GM19324 (cell line): ENCODE measurements around the gene HS6ST1.
"Not testable (repeated sequence)": the region's sequence is repeated elsewhere in the genome, so short reads cannot be mapped to it uniquely, and the experiment has no call there.

Source experiments
- ATAC-seq: cut with Tn5 transposase; IDR thresholded peaks from one replicate; pipeline ENCODE4 v1.9.1; 2021; ENCODE audit warnings: mild to moderate bottlenecking, moderate library complexity; ENCODE audit not compliant: unreplicated experiment, low FRiP score

Gene HS6ST1

DNA sequence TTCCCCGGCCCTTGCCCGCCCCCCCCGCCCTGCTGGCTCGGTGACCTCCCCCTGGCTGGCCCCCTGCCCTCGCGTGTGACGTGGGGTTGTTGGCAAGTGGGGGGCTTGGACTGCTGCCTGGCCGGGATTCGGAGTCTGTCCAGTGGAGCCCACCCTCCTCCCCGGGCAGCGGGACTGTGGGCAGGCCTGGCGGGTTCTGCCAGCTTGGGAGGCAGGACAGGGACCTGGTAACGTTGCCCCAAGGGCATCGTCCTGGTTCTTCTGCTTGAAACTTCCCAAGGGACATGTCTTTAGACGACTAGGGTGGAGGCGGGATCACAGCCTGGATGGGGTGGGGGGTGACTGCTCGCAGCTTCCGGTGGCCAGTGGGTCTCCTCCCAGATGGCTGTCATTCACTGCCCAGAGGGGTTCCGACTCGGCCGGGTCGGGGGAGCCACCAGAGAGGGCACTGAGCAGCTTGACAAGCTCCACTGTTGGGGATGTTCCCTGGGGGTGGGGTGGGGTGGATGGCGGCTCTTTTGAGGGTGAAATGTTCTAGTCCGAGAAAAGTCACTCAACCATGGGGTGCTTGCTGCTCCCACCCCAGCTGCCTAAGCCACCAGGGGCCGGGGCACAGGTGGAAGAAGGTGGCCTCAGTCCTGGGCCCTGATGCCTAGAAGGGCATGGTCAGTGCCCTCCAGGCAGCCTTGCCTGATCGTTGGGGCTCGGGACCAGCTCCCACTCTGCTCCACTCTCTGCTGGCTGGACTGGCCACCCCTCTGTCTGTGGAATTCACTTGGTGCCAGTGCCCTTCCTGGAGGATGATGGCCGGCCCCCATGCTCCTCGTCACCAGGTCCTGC, 4.3 kb upstream of the HS6ST1 start:
- no peak for ATAC-seq

DNA sequence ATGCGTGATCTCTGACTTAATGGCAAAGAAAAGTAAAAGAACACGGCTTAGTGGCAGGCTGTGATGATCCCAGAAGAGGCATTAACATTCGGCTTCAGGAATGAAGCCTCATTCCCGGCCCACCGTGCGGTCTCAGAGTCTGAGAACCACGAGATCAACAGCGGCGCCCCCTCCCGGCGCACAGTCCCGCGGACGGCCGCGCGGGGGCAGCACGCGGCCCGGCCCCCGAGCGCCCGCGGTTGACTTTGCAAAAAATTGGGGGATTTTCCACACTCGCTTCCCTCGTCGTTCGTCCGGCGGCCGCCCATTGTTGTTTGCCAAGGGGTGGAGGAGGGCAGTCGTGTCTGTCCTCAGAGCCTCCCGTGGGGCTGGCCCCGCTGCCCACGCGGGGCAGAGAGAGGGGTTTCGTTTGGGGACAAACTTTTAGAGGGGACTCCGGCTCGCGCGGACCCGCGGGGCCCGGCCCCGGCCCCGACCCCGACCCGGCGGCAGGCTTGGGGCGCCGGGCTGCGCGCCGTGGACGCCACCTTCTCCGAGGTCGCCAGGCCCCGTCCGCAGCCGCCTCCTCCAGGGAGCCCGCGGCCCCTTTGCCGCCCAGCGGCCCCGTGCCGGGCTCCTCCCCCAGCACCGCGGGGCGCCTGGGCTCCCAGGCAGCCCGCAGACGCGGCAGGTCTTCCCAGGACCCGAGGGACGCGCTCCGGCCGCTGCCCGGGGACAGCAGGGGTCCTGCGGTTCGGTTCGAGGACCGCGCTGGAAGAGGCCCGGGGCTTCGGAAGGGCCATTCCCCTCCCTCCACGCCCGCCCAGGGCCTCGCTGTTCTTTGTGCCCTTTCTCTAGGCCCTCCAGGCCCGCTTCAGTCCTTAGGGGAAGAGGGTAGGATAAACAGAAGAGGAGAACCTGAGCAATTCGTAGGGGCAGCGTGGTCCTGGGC, 3.4 kb upstream of the HS6ST1 start:
- peak; percentile 42 for ATAC-seq

- ATAC-seq, result no peak
These were observed 2.5 kb upstream of the HS6ST1 start for GRCh38 chr2:128320906-128321771.

- ATAC-seq, result no peak
These were observed 1.7 kb upstream of the HS6ST1 start for GRCh38 chr2:128320192-128320905.

- ATAC-seq, result no peak
These were observed 1.0 kb upstream of the HS6ST1 start for GRCh38 chr2:128319631-128320191.

DNA sequence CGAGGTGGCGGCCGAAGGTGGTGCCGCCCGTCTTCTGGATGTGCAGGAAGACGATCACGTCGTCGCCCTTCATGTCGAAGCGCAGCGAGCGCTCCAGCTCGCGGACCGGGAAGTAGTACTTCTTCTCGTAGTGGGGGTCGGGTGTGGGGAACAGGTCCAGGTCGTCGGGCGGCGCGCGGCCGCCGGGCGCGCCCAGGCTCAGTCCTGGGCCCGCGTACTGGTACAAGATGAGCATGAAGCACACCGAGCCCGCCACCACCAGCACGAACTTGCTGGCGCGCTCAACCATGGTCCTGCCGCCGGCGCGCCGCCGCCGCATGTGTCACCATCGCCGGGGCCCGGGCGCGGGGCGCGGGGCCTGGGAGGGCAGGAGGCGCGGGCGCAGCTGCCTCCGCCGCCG, 423 bp downstream of the HS6ST1 start:
- ATAC-seq, result not testable (repeated sequence)

DNA sequence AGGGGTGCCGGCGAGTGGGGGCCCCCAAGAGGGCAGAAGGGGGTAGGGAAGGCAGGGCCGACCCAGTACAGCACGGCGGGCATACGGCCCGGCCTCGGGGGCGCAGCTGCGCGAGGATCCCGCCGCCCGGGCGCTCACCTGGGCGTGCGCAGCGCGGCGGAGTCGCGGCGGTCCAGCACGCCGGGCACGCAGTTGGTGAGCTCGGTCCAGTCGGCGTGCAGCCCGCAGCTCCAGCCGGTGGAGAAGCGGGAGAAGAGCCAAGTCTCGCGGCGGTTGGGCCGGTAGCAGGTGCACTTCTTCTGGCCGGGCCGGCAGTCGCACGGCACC, 806 bp downstream of the HS6ST1 start:
- ATAC-seq, result not testable (repeated sequence)

GRCh38 chr2:128317181-128317898, 1.3 kb downstream of the HS6ST1 start:
- peak; percentile 40 for ATAC-seq

DNA sequence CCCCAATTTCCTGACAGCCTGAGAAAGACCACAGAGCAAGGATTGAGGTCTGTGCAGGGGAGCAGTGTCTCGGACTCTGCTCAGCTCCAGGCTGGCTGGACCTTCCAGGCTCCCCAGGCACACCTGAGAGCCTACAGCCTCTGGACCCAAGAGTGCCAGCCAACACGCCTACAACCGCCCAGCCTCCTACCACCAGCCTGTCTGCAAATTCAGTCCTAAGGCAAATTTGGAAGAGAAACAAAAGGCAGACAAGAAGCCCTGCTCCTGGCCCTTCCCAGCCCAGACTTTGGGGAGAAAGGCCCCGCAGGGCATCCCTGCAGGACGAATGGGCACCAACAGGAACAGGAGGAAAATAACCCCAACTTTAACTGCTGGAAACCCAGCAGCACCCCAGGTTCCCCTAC, 1.9 kb downstream of the HS6ST1 start:
- ATAC-seq, result no peak

DNA sequence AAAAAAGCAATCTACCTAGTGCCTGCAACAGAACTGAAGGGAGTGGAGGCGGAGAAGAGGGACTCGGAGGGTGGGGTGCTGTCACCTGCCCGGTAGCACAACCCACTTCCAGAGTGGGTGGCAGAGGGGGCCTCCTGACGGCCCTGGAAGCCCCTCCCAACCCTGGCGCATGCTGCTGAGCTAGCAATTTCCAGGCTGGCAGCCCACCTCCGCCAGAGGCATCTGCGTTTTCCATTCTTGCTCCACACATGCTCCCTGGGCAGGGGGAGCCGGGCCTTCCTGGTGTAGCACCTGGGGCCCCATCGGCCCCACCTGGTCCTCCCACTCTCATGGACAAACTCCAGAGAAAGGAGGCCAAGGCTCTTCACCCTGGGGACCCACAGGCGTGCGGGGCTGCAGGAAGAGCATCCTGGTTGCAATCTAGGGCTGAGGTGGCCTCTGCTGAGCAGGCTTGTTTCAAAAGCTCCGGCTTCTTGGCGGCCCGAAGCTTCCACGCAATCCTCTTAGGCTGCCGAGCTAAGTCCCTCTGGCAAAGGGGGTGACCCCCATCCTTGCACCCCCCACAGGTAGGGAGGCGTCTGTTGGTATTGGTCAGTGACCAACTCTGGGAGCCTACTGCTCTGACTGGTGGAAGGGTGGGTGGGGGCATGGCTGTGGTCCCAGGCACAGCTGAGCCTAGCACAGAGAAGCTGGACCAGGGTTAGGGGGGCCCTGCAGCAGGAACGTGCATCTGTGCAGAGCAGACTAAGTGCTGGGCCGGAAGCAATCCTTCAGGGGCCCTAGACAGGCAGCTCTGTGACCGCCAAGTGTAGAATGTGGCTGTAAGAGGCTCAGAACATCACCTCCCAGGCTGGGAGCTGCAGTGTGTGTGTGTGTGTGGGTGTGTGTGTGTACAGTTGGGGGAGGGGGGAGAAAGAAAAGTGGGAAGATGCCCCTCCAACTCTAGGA, 2.6 kb downstream of the HS6ST1 start:
- no peak for ATAC-seq

DNA sequence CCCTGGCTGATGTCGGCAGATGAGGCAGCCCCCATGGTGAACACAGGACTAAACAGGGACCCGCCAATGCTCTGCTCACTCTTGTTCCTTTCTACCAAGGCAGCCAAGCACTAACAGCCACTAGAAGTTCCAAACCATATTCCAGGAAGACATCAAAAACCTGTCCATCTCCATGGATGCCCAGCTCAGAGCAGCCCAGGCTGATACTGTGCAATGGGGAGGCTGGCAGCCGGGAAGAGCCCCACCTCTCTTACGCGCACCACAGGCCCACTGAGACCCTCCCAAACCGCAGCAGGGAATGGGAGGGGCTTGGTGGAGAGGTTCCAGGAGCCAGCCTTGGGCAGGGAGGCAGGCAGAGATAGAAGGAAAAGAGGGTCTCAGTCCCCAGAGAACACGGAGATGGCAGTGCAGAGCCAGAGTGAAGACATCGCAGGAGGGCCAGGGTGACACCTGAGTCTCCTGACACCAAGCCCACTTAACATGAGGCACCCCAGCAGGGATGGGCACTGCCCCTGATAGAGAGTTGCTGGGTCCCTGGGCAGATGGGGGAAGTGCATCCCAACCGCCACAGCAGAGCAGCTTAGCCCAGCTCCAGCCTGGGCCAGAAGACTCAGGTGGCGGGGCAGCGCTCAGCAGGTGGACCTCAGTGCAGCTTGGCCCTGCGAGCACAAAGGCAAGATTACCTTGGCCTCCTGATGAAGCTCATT, 3.4 kb downstream of the HS6ST1 start:
- ATAC-seq, result no peak

DNA sequence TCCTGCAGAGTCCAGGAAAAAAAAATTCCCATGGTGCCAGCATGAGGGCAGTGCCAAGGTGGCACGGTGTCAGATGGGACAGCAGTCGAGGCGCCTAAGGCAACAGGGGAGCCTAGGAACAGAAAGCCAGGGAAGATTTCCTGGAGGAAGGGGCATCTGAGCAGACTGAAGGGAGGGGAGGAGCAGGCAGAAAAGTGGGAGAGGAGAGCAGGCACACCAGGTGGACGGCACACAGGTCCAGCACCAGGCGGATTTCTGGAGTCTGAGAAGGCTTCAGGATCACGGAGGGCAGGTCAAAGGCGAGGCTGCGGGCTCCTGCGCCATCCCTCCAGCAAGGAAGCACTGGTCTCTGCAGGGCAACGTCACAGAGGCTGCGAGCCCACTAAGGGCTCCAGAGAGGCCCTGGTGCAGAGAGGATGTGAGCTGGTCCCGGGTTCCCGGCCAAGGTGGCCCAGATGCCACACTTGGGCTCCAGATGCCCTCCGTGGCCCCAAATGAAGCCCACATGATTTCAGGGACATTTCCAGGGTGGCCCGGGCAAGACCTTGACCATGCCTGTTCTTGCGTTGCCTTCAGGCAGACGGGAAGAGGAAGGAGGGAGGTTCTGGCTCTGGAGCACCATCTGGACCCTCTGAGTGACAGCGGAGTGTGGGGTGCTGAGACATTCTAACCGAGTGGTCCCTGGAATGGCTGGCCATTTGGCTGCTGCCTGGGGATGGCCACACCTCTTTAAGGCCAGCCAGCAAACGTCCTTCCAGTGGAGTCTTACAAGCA, 4.1 kb downstream of the HS6ST1 start:
- ATAC-seq, result no peak

DNA sequence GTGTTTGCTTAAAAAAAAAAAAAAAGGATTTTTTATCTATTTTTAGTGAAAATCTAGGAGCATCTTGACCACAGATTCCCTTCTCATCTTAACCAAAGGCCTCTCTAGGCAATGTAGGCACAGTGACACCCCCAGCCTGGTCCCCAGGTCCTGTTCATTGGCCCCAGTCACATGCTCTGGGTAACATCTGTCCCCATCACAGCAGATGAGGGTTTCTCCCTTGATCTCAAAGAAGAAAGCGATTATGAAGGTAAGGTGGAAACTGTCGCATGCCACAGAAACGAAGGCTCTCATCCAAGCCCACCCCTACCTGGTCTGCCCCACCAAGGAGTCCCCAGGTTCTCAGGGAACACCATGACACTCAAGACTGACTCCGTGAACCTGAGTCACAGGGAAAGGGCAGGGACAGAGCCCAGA, 4.7 kb downstream of the HS6ST1 start:
- ATAC-seq, result no peak

DNA sequence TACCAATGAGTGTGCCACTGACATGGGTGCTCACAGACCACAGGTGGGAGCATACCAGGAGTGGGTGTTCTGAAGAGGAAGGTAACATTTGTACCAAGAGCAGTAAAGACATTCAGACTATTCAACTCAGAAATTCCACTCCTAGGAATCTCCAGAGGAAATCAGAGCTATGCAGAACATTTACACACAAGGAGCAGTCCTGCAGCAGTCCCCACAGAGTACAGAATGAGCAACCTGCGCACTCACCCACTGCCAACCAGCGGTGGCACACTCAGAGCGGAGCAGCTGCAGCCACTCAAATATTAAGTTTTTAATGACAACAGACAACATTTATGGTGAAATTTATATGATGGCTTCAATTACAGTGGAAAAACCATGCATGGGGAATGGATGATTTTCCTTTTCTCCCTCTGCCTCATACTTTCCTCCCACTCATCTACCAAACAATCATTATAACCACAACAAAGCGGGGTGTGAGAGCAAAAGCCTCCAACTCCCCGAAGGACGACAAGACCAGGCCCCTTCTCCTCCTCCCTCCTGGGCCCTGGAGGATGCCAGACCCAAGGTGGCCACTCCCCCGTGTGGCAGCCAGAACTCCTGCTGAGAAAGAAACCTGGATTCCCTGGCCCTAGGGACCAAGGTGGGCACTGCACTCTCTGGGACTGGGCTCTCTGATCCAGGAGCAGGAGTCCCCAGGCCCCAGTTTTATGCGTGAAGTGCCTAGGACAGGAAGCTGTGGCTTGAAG, 5.4 kb downstream of the HS6ST1 start:
- no peak for ATAC-seq

DNA sequence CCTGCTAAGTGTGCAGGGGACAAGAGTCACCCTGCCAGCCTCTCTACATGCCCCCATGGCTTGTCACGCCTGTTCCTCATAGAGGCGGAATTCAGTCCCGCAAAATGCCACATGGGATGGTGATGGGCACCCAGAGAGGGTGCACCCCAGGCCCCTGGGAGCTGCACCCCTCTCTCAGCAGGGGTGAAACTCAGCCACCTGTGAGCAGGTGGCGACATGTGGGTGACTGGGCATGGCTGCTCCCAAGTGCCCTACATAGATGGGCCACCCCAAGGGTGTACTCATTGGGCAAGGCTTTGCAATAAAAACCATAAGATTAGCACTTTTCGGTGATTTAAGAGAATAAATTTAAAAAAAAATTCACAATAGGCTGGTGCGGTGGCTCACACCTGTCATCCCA, 6.3 kb downstream of the HS6ST1 start:
- ATAC-seq, result no peak

DNA sequence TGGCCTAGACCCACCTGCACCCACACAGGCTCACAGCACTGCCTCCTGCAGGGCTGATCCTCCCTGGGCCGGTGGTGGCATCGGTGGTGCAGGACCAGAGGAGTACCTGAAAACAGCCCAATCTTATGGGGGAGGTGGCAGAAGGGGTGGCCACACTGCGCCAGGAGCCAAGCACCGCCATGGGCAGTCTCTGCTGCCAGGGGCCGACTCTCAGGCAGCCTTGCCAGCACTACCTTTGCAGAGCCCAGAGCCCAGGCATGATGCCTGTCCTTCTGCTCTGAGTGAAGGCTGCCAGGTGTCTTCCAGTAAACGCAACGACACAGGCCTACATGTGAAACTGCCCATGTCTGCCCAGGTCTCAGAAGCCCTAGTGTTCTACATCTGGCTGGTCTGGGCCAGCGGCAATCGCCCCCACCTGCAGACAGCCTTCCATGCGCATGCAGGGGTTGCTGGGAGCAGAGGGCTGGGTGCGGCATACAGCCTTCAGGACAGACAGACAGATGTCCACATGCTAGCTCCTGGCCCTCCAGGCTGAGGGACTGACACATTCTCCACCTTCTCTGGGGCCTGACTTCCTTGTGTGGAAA, 6.8 kb downstream of the HS6ST1 start:
- ATAC-seq, result no peak
